MG63 (cell line): ENCODE data around the gene C2orf76. TPM values are rescaled to one million over a fixed set of nuclear protein-coding genes. Genes with fewer than 3 reads are reported as not detected.

Experiments used
- DNase-seq: peaks from one replicate; pipeline ENCODE4 v3.0.0-alpha.2; 2020
- H3K27me3 ChIP-seq: fragments of 250-450 bp; sonication (Bioruptor Pico); 2 replicates; pipeline ENCODE4 v1.5.1; 2020; ENCODE audit warnings: mild to moderate bottlenecking, moderate library complexity
- H3K36me3 ChIP-seq: fragments of 250-450 bp; sonication (Bioruptor Pico); 2 replicates; pipeline ENCODE4 v1.5.1; 2020; ENCODE audit warnings: mild to moderate bottlenecking, moderate library complexity
- H3K4me3 ChIP-seq: fragments of 250-450 bp; sonication (Bioruptor Pico); 2 replicates; pipeline ENCODE4 v1.5.1; 2020; ENCODE audit warnings: mild to moderate bottlenecking, moderate library complexity
- H3K9me3 ChIP-seq: fragments of 250-450 bp; sonication (Bioruptor Pico); 2 replicates; pipeline ENCODE4 v1.5.1; 2020; ENCODE audit warnings: mild to moderate bottlenecking, moderate library complexity
- total RNA-seq: library from RNA; depleted of rRNA; stranded (reverse); fragments of >200 nt; shearing (Covaris generic); gene quantifications from 2 replicates; pipeline ENCODE4 v1.2.3, GENCODE V29; 2014; ENCODE audit warnings: low replicate concordance

C2orf76 gene
- total RNA-seq, 1 experiment from 2014 or later, result 16.5 TPM

- DNase-seq, result peak; percentile 26
- no peaks in the 10 kb centered on the region for H3K9me3 ChIP-seq
- H3K4me3 ChIP-seq, result no peak overlapping the region
- no peaks in the 10 kb centered on the region for H3K27me3 ChIP-seq
- peaks cover 16% of the 10 kb centered on the region for H3K36me3 ChIP-seq
These were observed 101.6 kb downstream of the C2orf76 start for GRCh38 chr2:119264781-119265692.

DNA sequence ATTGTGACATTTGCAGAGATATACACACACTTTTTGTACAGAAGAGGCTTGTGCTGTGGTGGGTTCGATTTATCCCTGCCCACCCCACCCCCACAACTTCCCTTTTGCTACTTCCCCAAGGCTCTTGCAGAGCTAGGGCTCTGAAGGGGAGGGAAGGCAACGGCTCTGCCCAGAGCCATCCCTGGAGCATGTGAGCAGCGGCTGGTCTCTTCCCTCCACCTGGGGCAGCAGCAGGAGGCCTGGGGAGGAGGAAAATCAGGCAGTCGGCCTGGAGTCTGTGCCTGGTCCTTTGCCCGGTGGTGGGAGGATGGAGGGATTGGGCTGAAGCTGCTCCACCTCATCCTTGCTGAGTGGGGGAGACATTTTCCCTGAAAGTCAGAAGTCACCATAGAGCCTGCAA lies 103.0 kb downstream of the C2orf76 start:
- no peak overlapping the region for H3K4me3 ChIP-seq
- H3K9me3 ChIP-seq, result no peaks in the 10 kb centered on the region
- peaks cover 16% of the 10 kb centered on the region for H3K36me3 ChIP-seq
- DNase-seq, result no peak
- no peaks in the 10 kb centered on the region for H3K27me3 ChIP-seq

DNA sequence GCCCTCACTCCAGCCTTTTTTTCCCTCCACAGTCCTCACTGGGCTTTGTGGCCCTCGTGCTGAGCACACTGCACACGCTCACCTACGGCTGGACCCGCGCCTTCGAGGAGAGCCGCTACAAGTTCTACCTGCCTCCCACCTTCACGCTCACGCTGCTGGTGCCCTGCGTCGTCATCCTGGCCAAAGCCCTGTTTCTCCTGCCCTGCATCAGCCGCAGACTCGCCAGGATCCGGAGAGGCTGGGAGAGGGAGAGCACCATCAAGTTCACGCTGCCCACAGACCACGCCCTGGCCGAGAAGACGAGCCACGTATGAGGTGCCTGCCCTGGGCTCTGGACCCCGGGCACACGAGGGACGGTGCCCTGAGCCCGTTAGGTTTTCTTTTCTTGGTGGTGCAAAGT lies 103.6 kb downstream of the C2orf76 start:
- DNase-seq, result no peak
- Histone ChIP-seq H3K9me3 (no peaks in the 10 kb centered on the region), H3K27me3 (no peaks in the 10 kb centered on the region), H3K36me3 (peaks cover 16% of the 10 kb centered on the region), H3K4me3 (no peak overlapping the region)

DNA sequence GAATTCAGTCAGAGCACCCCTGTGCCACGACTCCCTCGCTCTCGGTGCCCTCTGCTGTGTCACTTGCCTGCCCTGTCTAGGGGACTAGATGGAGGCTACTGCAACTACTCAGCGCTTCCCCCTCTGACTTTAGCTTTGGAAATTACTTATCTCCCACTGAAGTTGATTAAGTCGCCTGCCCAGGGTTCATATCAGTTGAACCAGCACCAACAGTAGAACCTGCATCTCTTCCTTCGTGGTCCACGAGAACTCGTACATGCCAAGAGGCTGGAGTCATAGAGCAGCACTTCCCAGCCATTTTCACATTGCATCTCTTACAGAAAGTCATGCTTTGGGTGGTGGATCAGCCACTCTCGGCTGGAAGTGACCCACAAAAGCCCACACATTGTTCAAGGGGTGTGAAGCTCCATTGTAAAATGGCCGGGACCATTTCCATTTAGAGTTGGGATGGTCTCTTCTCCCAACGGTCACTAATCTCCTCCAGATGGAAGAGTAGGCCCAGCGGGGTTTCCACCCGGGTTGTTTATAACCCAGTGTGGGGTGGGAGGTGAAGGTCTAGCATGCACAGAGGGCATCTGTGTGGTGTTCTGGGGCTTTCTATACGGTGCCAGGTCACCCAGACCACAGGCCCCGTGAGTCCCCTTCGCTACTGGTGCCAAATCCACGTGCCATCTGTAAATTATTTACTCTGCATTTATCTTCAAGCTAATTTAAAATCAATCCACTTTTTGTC lies 105.0 kb downstream of the C2orf76 start:
- H3K27me3 ChIP-seq, result no peaks in the 10 kb centered on the region
- DNase-seq, result no peak
- H3K36me3 ChIP-seq, result peaks cover 29% of the 10 kb centered on the region
- H3K9me3 ChIP-seq, result no peaks in the 10 kb centered on the region
- H3K4me3 ChIP-seq, result no peak overlapping the region

- no peaks in the 10 kb centered on the region for H3K9me3 ChIP-seq
- no peak for DNase-seq
- H3K36me3 ChIP-seq, result peaks cover 29% of the 10 kb centered on the region
- no peaks in the 10 kb centered on the region for H3K27me3 ChIP-seq
- no peak overlapping the region for H3K4me3 ChIP-seq
These were observed 105.8 kb downstream of the C2orf76 start for GRCh38 chr2:119260646-119261492.

- Histone ChIP-seq H3K27me3 (no peaks in the 10 kb centered on the region), H3K9me3 (no peaks in the 10 kb centered on the region), H3K36me3 (peaks cover 18% of the 10 kb centered on the region), H3K4me3 (no peak overlapping the region)
- DNase-seq, result peak; percentile 58
These were observed 107.3 kb downstream of the C2orf76 start for GRCh38 chr2:119259296-119259860.

- no peak overlapping the region for H3K4me3 ChIP-seq
- H3K36me3 ChIP-seq, result peaks cover 19% of the 10 kb centered on the region
- no peaks in the 10 kb centered on the region for H3K9me3 ChIP-seq
- no peak for DNase-seq
- no peaks in the 10 kb centered on the region for H3K27me3 ChIP-seq
These were observed 109.4 kb downstream of the C2orf76 start for GRCh38 chr2:119257198-119257597.

DNA sequence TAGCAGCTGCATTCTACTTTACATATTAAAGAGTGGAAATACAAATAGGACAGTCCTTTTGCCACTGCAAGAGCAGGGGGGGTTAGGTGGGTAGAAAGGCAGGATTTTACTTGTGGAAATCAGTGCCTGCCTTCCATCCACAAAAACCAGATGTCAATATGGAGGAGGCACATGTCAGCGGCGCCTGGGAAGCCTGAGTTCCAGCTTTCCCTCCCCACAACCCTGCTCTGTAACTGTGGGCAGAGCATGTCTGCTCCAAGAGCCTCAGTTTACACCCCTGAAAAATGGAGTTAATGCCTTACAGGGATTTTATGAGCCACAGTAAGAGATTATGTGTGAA lies 110.1 kb downstream of the C2orf76 start:
- no peak overlapping the region for H3K4me3 ChIP-seq
- H3K27me3 ChIP-seq, result no peaks in the 10 kb centered on the region
- peaks cover 26% of the 10 kb centered on the region for H3K36me3 ChIP-seq
- DNase-seq, result no peak
- H3K9me3 ChIP-seq, result no peaks in the 10 kb centered on the region

- peaks cover 31% of the 10 kb centered on the region for H3K36me3 ChIP-seq
- DNase-seq, result peak; percentile 91
- H3K9me3 ChIP-seq, result no peaks in the 10 kb centered on the region
- H3K27me3 ChIP-seq, result no peaks in the 10 kb centered on the region
- H3K4me3 ChIP-seq, result no peak overlapping the region
These were observed 110.7 kb downstream of the C2orf76 start for GRCh38 chr2:119255760-119256581.

DNA sequence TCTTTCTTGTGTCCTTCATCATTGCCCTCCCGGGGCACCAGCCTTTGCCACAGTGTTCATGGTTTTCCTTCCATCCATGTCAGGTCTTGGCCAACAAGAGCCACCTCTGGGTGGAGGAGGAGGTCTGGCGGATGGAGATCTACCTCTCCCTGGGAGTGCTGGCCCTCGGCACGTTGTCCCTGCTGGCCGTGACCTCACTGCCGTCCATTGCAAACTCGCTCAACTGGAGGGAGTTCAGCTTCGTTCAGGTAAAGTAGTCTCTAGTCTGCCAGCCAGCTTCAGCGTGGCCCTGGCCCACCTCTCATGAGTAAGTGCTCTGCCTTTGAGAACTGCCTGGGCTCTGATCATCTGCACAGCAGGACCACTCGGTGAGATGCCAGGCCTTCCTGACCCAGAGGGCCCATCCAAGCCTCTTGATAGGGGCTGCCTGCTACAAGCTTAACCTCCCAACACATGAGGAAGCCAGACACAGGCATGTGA lies 112.0 kb downstream of the C2orf76 start:
- peak; percentile 42 for DNase-seq
- Histone ChIP-seq H3K27me3 (no peaks in the 10 kb centered on the region), H3K4me3 (no peak overlapping the region), H3K9me3 (no peaks in the 10 kb centered on the region), H3K36me3 (peaks cover 42% of the 10 kb centered on the region)

DNA sequence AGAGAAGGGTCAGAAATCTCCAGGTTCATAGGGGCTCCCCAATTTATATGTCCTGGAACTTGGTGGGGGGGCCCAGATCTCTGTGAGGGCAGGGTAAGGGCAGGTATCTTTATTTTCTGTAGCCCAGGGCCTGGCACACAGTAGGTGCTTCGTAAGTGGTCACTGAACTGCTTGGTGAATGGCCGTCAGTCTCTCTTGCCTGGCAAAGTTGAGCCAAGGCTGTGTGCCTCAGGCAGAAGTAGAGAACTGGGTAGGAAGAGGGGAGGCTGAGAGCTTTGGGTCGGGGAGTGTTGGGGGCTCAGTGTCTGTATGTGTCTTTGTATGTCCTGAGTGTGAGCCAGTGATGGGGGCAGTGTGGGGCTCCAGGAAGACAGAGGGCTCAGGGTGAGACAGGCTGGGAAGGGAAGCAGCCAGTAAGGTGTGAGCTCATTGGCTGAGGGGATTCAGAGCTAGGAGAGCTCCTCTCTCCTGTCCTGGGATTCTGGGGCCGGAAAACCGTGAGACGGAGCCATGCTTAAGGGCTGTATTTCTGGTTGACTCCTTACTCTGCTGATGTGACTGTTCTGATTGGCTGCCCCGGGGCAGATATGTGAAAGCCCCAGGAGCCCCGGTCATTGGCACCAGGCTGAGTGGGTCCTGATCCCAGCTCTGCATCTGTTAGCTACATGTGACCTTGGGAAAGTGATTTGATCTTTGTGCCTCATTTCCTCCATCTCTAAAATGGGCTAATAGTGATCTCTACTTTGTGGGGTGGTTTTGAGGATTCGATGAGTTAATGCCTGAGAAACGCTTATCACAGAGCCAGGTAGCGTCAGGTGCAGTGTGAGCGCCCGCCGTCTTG lies 112.7 kb downstream of the C2orf76 start:
- no peaks in the 10 kb centered on the region for H3K27me3 ChIP-seq
- H3K4me3 ChIP-seq, result no peak overlapping the region
- DNase-seq, result no peak
- H3K9me3 ChIP-seq, result no peaks in the 10 kb centered on the region
- peaks cover 48% of the 10 kb centered on the region for H3K36me3 ChIP-seq

GRCh38 chr2:119253114-119253702 lies 113.4 kb downstream of the C2orf76 start:
- Histone ChIP-seq H3K4me3 (no peak overlapping the region), H3K27me3 (no peaks in the 10 kb centered on the region), H3K9me3 (no peaks in the 10 kb centered on the region), H3K36me3 (peaks cover 54% of the 10 kb centered on the region)
- no peak for DNase-seq
